ENCODE data around the gene BICC1. TPM values are rescaled to one million over a fixed set of nuclear protein-coding genes. Genes with fewer than 3 reads are reported as not detected.

Gene BICC1
- total RNA-seq, 1 experiment from 2014 or later, result 0.67 TPM

GRCh38 chr10:58535311-58535710 is 22.6 kb downstream of the BICC1 start:
- H3K27me3 ChIP-seq (ENCODE audit: control insufficient read depth, insufficient read depth, low read length), result no peaks in the 10 kb centered on the region
- DNase-seq (ENCODE audit: low read depth, low spot score), result no peak
- ChIA-PET CTCF (no interaction called here), POLR2A (no interaction called here)
- H3K9me3 ChIP-seq (ENCODE audit: control insufficient read depth, insufficient read depth, low read depth, low read length), result 0 out of 2 replicates have a peak, but pooled peaks cover 3% of the 10 kb centered on the region
- H3K4me3 ChIP-seq (ENCODE audit: low read depth in 2 of 2, low read length in 2 of 2), result no peak overlapping the region
- H3K27ac ChIP-seq (ENCODE audit: low read length), result no peak overlapping the region
- ATAC-seq, result no peak
- BruUV-seq (replicated peaks), result no TSS peak
- intact Hi-C loops (cut with micrococcal nuclease; ENCODE audit: unreplicated experiment) (loop anchor here (10.0 kb wide), 1 partner anchor 209 kb away; no protein-coding TSS in a partner anchor), in situ Hi-C loops (cut with HindIII; ENCODE audit: low pct_unique_long_range_greater_than_20kb, low sequenced_read_pairs) (no loop called here)
- no peak for TF ChIP-seq SIN3A (IDR thresholded peaks at IDR 0.05; ENCODE audit: borderline replicate concordance, insufficient read depth, low read depth, low read length)
- TF ChIP-seq POLR2AphosphoS5 (IDR thresholded peaks at IDR 0.05; ENCODE audit: low read depth, low read length), result no peak
- TF ChIP-seq TCF7L2 (IDR thresholded peaks at IDR 0.05; ENCODE audit: low read depth, low read length), result no peak
- no peak for TF ChIP-seq REST (IDR thresholded peaks at IDR 0.05; ENCODE audit: insufficient read depth in 1 of 2, low read depth in 2 of 2, low read length in 1 of 2)
- TF ChIP-seq CTCF (IDR thresholded peaks at IDR 0.05), result no peak
- no peaks in the 10 kb centered on the region for H3K36me3 ChIP-seq (ENCODE audit: control insufficient read depth, insufficient read depth, low read length)
- H3K4me1 ChIP-seq (ENCODE audit: control insufficient read depth, insufficient read depth, low read length), result no peaks in the 10 kb centered on the region

GRCh38 chr10:58543141-58543540 is 30.5 kb downstream of the BICC1 start:
- ATAC-seq (no peak), DNase-seq (ENCODE audit: low read depth, low spot score) (no peak)
- Histone ChIP-seq H3K27ac (ENCODE audit: low read length) (no peak overlapping the region), H3K27me3 (ENCODE audit: control insufficient read depth, insufficient read depth, low read length) (no peaks in the 10 kb centered on the region), H3K4me1 (ENCODE audit: control insufficient read depth, insufficient read depth, low read length) (no peaks in the 10 kb centered on the region), H3K4me3 (ENCODE audit: low read depth in 2 of 2, low read length in 2 of 2) (no peak overlapping the region), H3K36me3 (ENCODE audit: control insufficient read depth, insufficient read depth, low read length) (no peaks in the 10 kb centered on the region), H3K9me3 (ENCODE audit: control insufficient read depth, insufficient read depth, low read depth, low read length) (no peaks in the 10 kb centered on the region)
- no TSS peak for BruUV-seq (replicated peaks)
- in situ Hi-C loops (cut with HindIII; ENCODE audit: low pct_unique_long_range_greater_than_20kb, low sequenced_read_pairs), result no loop called here
- ChIA-PET CTCF (no interaction called here), POLR2A (no interaction called here)
- intact Hi-C loops (cut with micrococcal nuclease; ENCODE audit: unreplicated experiment), result no loop called here
- TF ChIP-seq POLR2AphosphoS5 (IDR thresholded peaks at IDR 0.05; ENCODE audit: low read depth, low read length) (no peak), TCF7L2 (IDR thresholded peaks at IDR 0.05; ENCODE audit: low read depth, low read length) (no peak), SIN3A (IDR thresholded peaks at IDR 0.05; ENCODE audit: borderline replicate concordance, insufficient read depth, low read depth, low read length) (no peak), REST (IDR thresholded peaks at IDR 0.05; ENCODE audit: insufficient read depth in 1 of 2, low read depth in 2 of 2, low read length in 1 of 2) (no peak), CTCF (IDR thresholded peaks at IDR 0.05) (no peak)
